Smooth muscle cell (in vitro differentiated cells): ENCODE data around the gene ITPRID1. TPM values are rescaled to one million over a fixed set of nuclear protein-coding genes. Genes with fewer than 3 reads are reported as not detected.

Experiments
- DNase-seq: peaks from one replicate; lab custom pipeline; 2025; ENCODE audit not compliant: unreplicated experiment; lab: John Stamatoyannopoulos, UW
- H2AFZ ChIP-seq: fragments of 200-600 bp; sonication (generic); 2 replicates; pipeline ENCODE4 v1.6.0; 2016; ENCODE audit warnings: antibody characterized with exemption, low read depth, mild to moderate bottlenecking
- H3F3A ChIP-seq: fragments of 200-600 bp; sonication (generic); 2 replicates; pipeline ENCODE4 v1.6.0; 2017; ENCODE audit warnings: antibody characterized with exemption, low read depth
- H3K27ac ChIP-seq: fragments of 200-600 bp; sonication (generic); 2 replicates; pipeline ENCODE4 v1.5.1; 2016; ENCODE audit warnings: low read depth, mild to moderate bottlenecking
- H3K27me3 ChIP-seq: fragments of 200-600 bp; sonication (generic); 2 replicates; pipeline ENCODE4 v1.6.1; 2016; ENCODE audit warnings: low read depth, mild to moderate bottlenecking
- H3K36me3 ChIP-seq: fragments of 200-600 bp; sonication (generic); 2 replicates; pipeline ENCODE4 v1.5.1; 2016; ENCODE audit warnings: low read depth
- H3K4me1 ChIP-seq: fragments of 200-600 bp; sonication (generic); 2 replicates; pipeline ENCODE4 v1.5.1; 2016; ENCODE audit warnings: low read depth
- H3K4me2 ChIP-seq: fragments of 200-600 bp; sonication (generic); 2 replicates; pipeline ENCODE4 v1.6.0; 2016; ENCODE audit warnings: mild to moderate bottlenecking
- H3K4me3 ChIP-seq: fragments of 200-600 bp; sonication (generic); 2 replicates; pipeline ENCODE4 v1.5.1; 2016; ENCODE audit warnings: mild to moderate bottlenecking
- H3K79me2 ChIP-seq: fragments of 200-600 bp; sonication (generic); 2 replicates; pipeline ENCODE4 v1.6.0; 2016; ENCODE audit warnings: low read depth, mild to moderate bottlenecking
- H3K9ac ChIP-seq: fragments of 200-600 bp; sonication (generic); 2 replicates; pipeline ENCODE4 v1.6.0; 2016; ENCODE audit warnings: low read depth
- H3K9me3 ChIP-seq: fragments of 200-600 bp; sonication (generic); replicated peaks from 2 replicates; pipeline ENCODE4 v1.5.1; 2016; ENCODE audit warnings: low read depth
- H4K20me1 ChIP-seq: fragments of 200-600 bp; sonication (generic); 2 replicates; pipeline ENCODE4 v1.6.0; 2016; ENCODE audit warnings: low read depth
- CTCF ChIP-seq: fragments of 200-600 bp; sonication (generic); IDR thresholded peaks from 2 replicates; pipeline ENCODE4 v1.5.1; 2017; ENCODE audit warnings: borderline replicate concordance, mild to moderate bottlenecking, antibody characterized with exemption; ENCODE audit not compliant: insufficient read depth, poor library complexity, severe bottlenecking
- WGBS: methylation state at CpG from one replicate; pipeline ENCODE4 v1.1.7; 2016; ENCODE audit warnings: low lambda C conversion rate; 5-methylcytosine and 5-hydroxymethylcytosine counted together
- polyA plus RNA-seq: library from polyadenylated mRNA; unstranded; fragments of >200 nt; fragmentation: Nextera tagmentation; extraction: Ambion mirVana; gene quantifications from 2 replicates; pipeline ENCODE4 v1.2.1, GENCODE V29; 2016
- total RNA-seq: library from RNA; depleted of rRNA; stranded (reverse); fragments of >200 nt; gene quantifications from 2 replicates; pipeline ENCODE4 v1.2.3, GENCODE V29; 2014

The ITPRID1 gene
- total and polyA plus RNA-seq, 2 experiments from 2014 or later, result not detected

- 89% methylated on average over 3 of the region's 3 CpGs for WGBS
Observed at GRCh38 chr7:31702354-31702753, 188.5 kb downstream of the ITPRID1 start.

GRCh38 chr7:31705377-31705776, 191.5 kb downstream of the ITPRID1 start:
- Histone ChIP-seq H3K27me3 (no peaks in the 10 kb centered on the region), H3K27ac (no peak overlapping the region), H3K4me2 (no peak overlapping the region), H3K79me2 (no peaks in the 10 kb centered on the region), H2AFZ (no peak overlapping the region), H4K20me1 (no peaks in the 10 kb centered on the region), H3K4me3 (no peak overlapping the region), H3K9me3 (no peaks in the 10 kb centered on the region), H3K36me3 (no peaks in the 10 kb centered on the region), H3F3A (no peaks in the 10 kb centered on the region), H3K9ac (no peak overlapping the region), H3K4me1 (no peaks in the 10 kb centered on the region)
- TF ChIP-seq CTCF, result no peak
- DNase-seq, result no peak
- WGBS, result 90% methylated on average over 3 of the region's 3 CpGs

More at GRCh38 chr7:31702354-31702753, 188.5 kb downstream of the ITPRID1 start:
- Histone ChIP-seq H3K27me3 (peaks cover 7% of the 10 kb centered on the region), H2AFZ (no peak overlapping the region), H4K20me1 (no peaks in the 10 kb centered on the region), H3K79me2 (no peaks in the 10 kb centered on the region), H3K9ac (no peak overlapping the region), H3K4me1 (no peaks in the 10 kb centered on the region), H3K9me3 (no peaks in the 10 kb centered on the region), H3K4me3 (no peak overlapping the region), H3K36me3 (no peaks in the 10 kb centered on the region), H3K4me2 (no peak overlapping the region), H3F3A (no peaks in the 10 kb centered on the region), H3K27ac (no peak overlapping the region)
- TF ChIP-seq CTCF, result no peak
- DNase-seq, result no peak

GRCh38 chr7:31707089-31707488, 193.2 kb downstream of the ITPRID1 start:
- no peak overlapping the region for H3K4me2 ChIP-seq
- no peak overlapping the region for H2AFZ ChIP-seq
- WGBS, result 72% methylated on average over 5 of the region's 5 CpGs
- H3K4me1 ChIP-seq, result no peaks in the 10 kb centered on the region
- H3F3A ChIP-seq, result no peaks in the 10 kb centered on the region
- H3K9ac ChIP-seq, result no peak overlapping the region
- no peaks in the 10 kb centered on the region for H3K27me3 ChIP-seq
- H3K79me2 ChIP-seq, result no peaks in the 10 kb centered on the region
- no peaks in the 10 kb centered on the region for H3K36me3 ChIP-seq
- H3K9me3 ChIP-seq, result no peaks in the 10 kb centered on the region
- H3K4me3 ChIP-seq, result no peak overlapping the region
- TF ChIP-seq CTCF, result no peak
- no peak for DNase-seq
- no peaks in the 10 kb centered on the region for H4K20me1 ChIP-seq
- no peak overlapping the region for H3K27ac ChIP-seq

Other genes with a start within 250 kb of the ITPRID1 start
- not detected in 2 replicates for gene NEUROD6, start 173.4 kb upstream of the ITPRID1 start, total RNA-seq
- gene NEUROD6, start 173.4 kb upstream of the ITPRID1 start, polyA plus RNA-seq, result not detected in 2 replicates
- gene PPP1R17, start 173.1 kb downstream of the ITPRID1 start, total RNA-seq, result not detected in 2 replicates
- not detected in 2 replicates for gene PPP1R17, start 173.1 kb downstream of the ITPRID1 start, polyA plus RNA-seq